ENCODE results near the gene FRMD4B. TPM values are rescaled to one million over a fixed set of nuclear protein-coding genes. Genes with fewer than 3 reads are reported as not detected.

The FRMD4B gene
- total RNA-seq (2014; rRNA removed; shearing (Covaris generic)) (6.4 and 8.6 TPM in 2 replicates), polyA plus RNA-seq (2016; fragmentation: Nextera tagmentation; extraction: Ambion mirVana) (12.8 TPM in 2 replicates)
- long read RNA-seq, partial matches to known transcripts = 0 of 2 reads
- long read RNA-seq, other reads (novel, unspliced or antisense) = 1 of 2 reads

- DNase-seq (ENCODE audit: low spot score) (peak; percentile 71), ATAC-seq (peak; percentile 85)
- Histone ChIP-seq H3K27me3 (ENCODE audit: insufficient read depth) (peaks cover 37% of the 10 kb centered on the region), H3K4me3 (peak within 1 kb of the TSS; percentile 69), H3F3A (replicated peaks; ENCODE audit: low read depth) (no peaks in the 10 kb centered on the region), H3K36me3 (ENCODE audit: insufficient read depth) (no peaks in the 10 kb centered on the region), H3K9me2 (ENCODE audit: insufficient read depth) (no peaks in the 10 kb centered on the region), H3K27ac (ENCODE audit: low read depth) (no peak within 1 kb of the TSS), H4K20me1 (replicated peaks; ENCODE audit: insufficient read depth) (no peaks in the 10 kb centered on the region), H3K4me2 (peak within 1 kb of the TSS; percentile 94), H3K79me2 (replicated peaks; ENCODE audit: insufficient read depth) (no peaks in the 10 kb centered on the region), H2AFZ (peak within 1 kb of the TSS; percentile 89), H3K4me1 (ENCODE audit: insufficient read depth) (peaks cover 22% of the 10 kb centered on the region)
- peaks cover 33% of the 10 kb centered on the region for H3K27me3 Mint-ChIP-seq (ENCODE audit: insufficient read depth, low read depth, poor library complexity)
- H3K27ac Mint-ChIP-seq = no peak within 1 kb of the TSS
- H3K9me3 Mint-ChIP-seq = no peaks in the 10 kb centered on the region
- no peak for TF ChIP-seq POLR2AphosphoS5 (IDR thresholded peaks at IDR 0.05; ENCODE audit: low read depth)
- peak in 1 of 2 experiments; percentile 44; a peak in 2 of 4 replicates for TF ChIP-seq CTCF (conservative IDR thresholded peaks at IDR 0.05; ENCODE audit: low read depth in 2 of 2)
- no peaks in the 10 kb centered on the region for H3K36me3 Mint-ChIP-seq (ENCODE audit: low read depth)
- peak within 1 kb of the TSS; percentile 71 for H3K4me3 Mint-ChIP-seq
- peaks cover 23% of the 10 kb centered on the region for H3K4me1 Mint-ChIP-seq
These were observed at the start of gene FRMD4B for GRCh38 chr3:69385723-69386555. FRMD4B (minus strand) TSS chr3:69386088; CDS start chr3:69385989, 99 bp downstream.

GRCh38 chr3:69433969-69434325 lies 48.1 kb upstream of the FRMD4B start:
- Mint-ChIP-seq H3K27me3 (ENCODE audit: insufficient read depth, low read depth, poor library complexity) (no peaks in the 10 kb centered on the region), H3K4me3 (no peak overlapping the region), H3K27ac (no peak overlapping the region), H3K9me3 (no peaks in the 10 kb centered on the region), H3K36me3 (ENCODE audit: low read depth) (no peaks in the 10 kb centered on the region), H3K4me1 (no peaks in the 10 kb centered on the region)
- Histone ChIP-seq H3K27ac (ENCODE audit: low read depth) (no peak overlapping the region), H3K27me3 (ENCODE audit: insufficient read depth) (no peaks in the 10 kb centered on the region), H3K4me2 (no peak overlapping the region), H3F3A (replicated peaks; ENCODE audit: low read depth) (no peaks in the 10 kb centered on the region), H3K36me3 (ENCODE audit: insufficient read depth) (no peaks in the 10 kb centered on the region), H3K79me2 (replicated peaks; ENCODE audit: insufficient read depth) (no peaks in the 10 kb centered on the region), H2AFZ (no peak overlapping the region), H3K4me3 (no peak overlapping the region), H4K20me1 (replicated peaks; ENCODE audit: insufficient read depth) (no peaks in the 10 kb centered on the region), H3K4me1 (ENCODE audit: insufficient read depth) (no peaks in the 10 kb centered on the region), H3K9me2 (ENCODE audit: insufficient read depth) (no peaks in the 10 kb centered on the region)
- no peak for TF ChIP-seq POLR2AphosphoS5 (IDR thresholded peaks at IDR 0.05; ENCODE audit: low read depth)
- TF ChIP-seq ZNF462 (CRISPR knock-in tag; IDR thresholded peaks at IDR 0.05) = no peak
- TF ChIP-seq JUNB (IDR thresholded peaks at IDR 0.05; ENCODE audit: unreplicated experiment) = no peak
- no peak for TF ChIP-seq EZH2phosphoT487 (IDR thresholded peaks at IDR 0.05; ENCODE audit: unreplicated experiment)
- no peak for TF ChIP-seq STAT1 (IDR thresholded peaks at IDR 0.05; ENCODE audit: unreplicated experiment)
- no peak for TF ChIP-seq ETS1 (IDR thresholded peaks at IDR 0.05)
- no peak for TF ChIP-seq ZNF114 (CRISPR knock-in tag; IDR thresholded peaks at IDR 0.05)
- no peak for TF ChIP-seq CREB1 (CRISPR knock-in tag; IDR thresholded peaks at IDR 0.05; ENCODE audit: low read depth)
- TF ChIP-seq ZNF331 (CRISPR knock-in tag; IDR thresholded peaks at IDR 0.05; ENCODE audit: low read depth) = no peak
- TF ChIP-seq NANOG (IDR thresholded peaks at IDR 0.05; ENCODE audit: borderline replicate concordance) = no peak
- ATAC-seq = no peak
- DNase-seq (ENCODE audit: low spot score) = no peak
